Naive B cell (primary cell): Measurements from ENCODE around the gene LGI2. TPM values are rescaled to one million over a fixed set of nuclear protein-coding genes. Genes with fewer than 3 reads are reported as not detected.

ENCODE experiments used
- ATAC-seq, 2 donors: fragments of 150-1000 bp; cut with Tn5 transposase; 2 replicates each; pipeline ENCODE4 v1.10.0; 2021; ENCODE audit warnings: low read depth in 2 of 2, mild to moderate bottlenecking in 2 of 2, moderate library complexity in 2 of 2
- DNase-seq: peaks from one replicate; pipeline ENCODE4 v3.0.0; 2022
- H3K27ac Mint-ChIP-seq, 6 donors: one replicate each; pipeline ENCODE4 v1.8.0; 2020 to 2022; ENCODE audit warnings: mild to moderate bottlenecking in 6 of 6, mixed read lengths in 6 of 6, moderate library complexity in 5 of 6, inconsistent platforms in 2 of 6
- H3K27me3 Mint-ChIP-seq, 3 donors: one replicate each; pipeline ENCODE4 v1.8.0; 2021 to 2022; ENCODE audit warnings: mixed read lengths in 3 of 3, mild to moderate bottlenecking in 1 of 3
- H3K36me3 Mint-ChIP-seq, 2 donors: one replicate each; pipeline ENCODE4 v1.8.0; 2020 to 2022; ENCODE audit warnings: mixed read lengths in 2 of 2, inconsistent platforms in 1 of 2, mild to moderate bottlenecking in 1 of 2
- H3K4me1 Mint-ChIP-seq, 3 donors: one replicate each; pipeline ENCODE4 v1.8.0; 2020 to 2022; ENCODE audit warnings: mixed read lengths in 3 of 3, inconsistent platforms in 1 of 3, mild to moderate bottlenecking in 1 of 3, moderate library complexity in 1 of 3
- H3K4me3 Mint-ChIP-seq, 8 donors: one replicate each; pipeline ENCODE4 v1.8.0; 2020 to 2022; ENCODE audit warnings: mild to moderate bottlenecking in 8 of 8, mixed read lengths in 8 of 8, moderate library complexity in 8 of 8, inconsistent platforms in 2 of 8
- H3K9me3 Mint-ChIP-seq, 7 donors: one replicate each; pipeline ENCODE4 v1.8.0; 2020 to 2022; ENCODE audit warnings: mixed read lengths in 7 of 7, mild to moderate bottlenecking in 5 of 7, inconsistent platforms in 2 of 7, moderate library complexity in 1 of 7
- polyA plus RNA-seq, 6 donors: library from polyadenylated mRNA; unstranded; fragments of 300-500 nt; fragmentation: Illumina TruSeq; gene quantifications; one replicate each; pipeline ENCODE4 v1.2.3, GENCODE V29; 2021; ENCODE audit warnings: low read depth in 6 of 6

Gene LGI2
- polyA plus RNA-seq, 6 donors from 2014 or later = not detected

DNA sequence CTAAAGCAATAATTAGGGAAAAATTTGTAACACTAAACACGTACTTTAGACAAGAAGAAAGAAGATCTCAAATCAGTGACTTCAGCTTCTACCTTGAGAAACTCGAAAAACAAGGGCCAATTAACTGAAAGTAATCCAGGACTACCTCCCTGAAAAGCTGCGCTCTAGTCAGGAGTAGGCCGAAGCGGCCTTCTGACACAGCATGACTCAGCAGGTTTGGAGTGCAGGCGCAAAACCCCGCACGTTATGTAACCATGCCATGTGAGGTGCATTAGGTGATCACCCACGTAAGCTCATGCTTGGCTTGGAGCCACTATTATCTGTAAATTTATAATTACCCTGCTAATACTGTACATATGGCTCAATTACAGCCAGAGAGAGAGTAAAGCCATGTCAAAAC, 65.1 kb downstream of the LGI2 start:
- no peaks in the 10 kb centered on the region for H3K4me1 Mint-ChIP-seq
- DNase-seq = no peak

DNA sequence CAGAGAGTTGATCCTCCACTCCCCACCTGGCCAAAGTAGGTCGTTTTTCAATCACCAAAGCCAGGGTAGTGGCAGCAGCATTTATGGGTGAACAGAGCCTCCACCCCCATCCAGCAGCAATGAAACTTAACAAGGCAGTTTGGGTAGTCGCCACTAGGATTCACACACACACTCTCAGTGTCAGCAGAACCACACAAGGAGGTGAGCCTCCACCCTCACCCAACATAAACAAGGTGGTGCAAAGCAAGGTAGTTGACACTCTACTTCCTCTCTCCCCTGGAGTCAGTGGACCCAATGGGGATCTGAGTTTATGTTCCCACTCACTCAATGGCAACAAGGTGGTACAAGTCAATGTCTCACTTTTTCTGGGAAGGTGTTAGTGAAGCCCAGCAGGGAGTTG, 67.5 kb downstream of the LGI2 start:
- H3K4me1 Mint-ChIP-seq = no peaks in the 10 kb centered on the region
- H3K27me3 Mint-ChIP-seq = no peaks in the 10 kb centered on the region
- ATAC-seq (no peak), DNase-seq (no peak)
- no peak overlapping the region for H3K27ac Mint-ChIP-seq
- peaks cover 4 to 55% (median 37%) of the 10 kb centered on the region in 7 donors for H3K9me3 Mint-ChIP-seq
- H3K36me3 Mint-ChIP-seq = no peaks in the 10 kb centered on the region
- no peak overlapping the region for H3K4me3 Mint-ChIP-seq

More for the DNA sequence above, 65.1 kb downstream of the LGI2 start:
- peaks cover 0 to 46% (median 37%) of the 10 kb centered on the region in 7 donors for H3K9me3 Mint-ChIP-seq
- no peaks in the 10 kb centered on the region for H3K27me3 Mint-ChIP-seq
- H3K4me3 Mint-ChIP-seq = no peak overlapping the region
- H3K27ac Mint-ChIP-seq = peak overlapping the region in 2 of 6 donors; percentile 39 to 54
- no peak for ATAC-seq
- H3K36me3 Mint-ChIP-seq = no peaks in the 10 kb centered on the region

DNA sequence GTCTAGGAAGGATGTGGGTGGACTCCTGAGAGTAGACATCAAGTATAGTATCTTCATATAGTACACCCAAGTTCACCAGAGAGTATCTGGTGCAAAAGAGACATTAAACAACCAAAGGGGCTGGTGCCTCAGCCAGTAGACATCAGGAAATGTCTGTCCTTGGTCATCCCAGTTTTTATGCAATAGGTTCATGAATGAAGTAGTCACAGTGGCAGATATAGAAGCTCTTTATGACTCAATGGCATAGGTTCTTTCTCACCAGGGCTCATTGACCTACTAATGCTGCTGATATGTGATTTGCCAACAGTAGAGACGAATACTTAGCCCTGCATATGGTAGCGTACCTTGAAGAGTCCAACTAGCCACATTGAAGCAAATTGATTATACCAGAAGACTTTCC, 72.9 kb downstream of the LGI2 start:
- Mint-ChIP-seq H3K27me3 (no peaks in the 10 kb centered on the region), H3K4me3 (no peak overlapping the region), H3K36me3 (no peaks in the 10 kb centered on the region), H3K27ac (no peak overlapping the region), H3K4me1 (no peaks in the 10 kb centered on the region), H3K9me3 (peaks cover 7 to 28% (median 14%) of the 10 kb centered on the region in 7 donors)
- DNase-seq (no peak), ATAC-seq (no peak)

DNA sequence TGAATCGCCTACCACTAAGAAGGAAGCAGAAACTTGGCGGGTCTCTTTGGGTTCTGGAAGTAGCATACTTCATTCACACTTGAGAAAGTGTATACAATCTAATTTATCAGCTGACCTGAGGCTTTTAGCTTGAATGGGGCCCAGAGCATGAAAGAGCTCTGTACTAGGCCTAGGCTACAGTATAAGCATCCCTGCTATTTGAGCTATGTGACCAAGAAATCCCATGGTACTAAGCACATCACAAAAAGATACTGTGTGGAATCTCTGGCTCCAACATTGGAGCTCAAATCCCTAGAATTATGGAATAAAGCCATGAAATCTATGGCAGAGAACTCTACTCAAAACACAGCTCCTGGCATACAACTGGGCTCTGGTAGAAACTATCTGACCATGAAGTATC, 74.0 kb downstream of the LGI2 start:
- no peak overlapping the region for H3K4me3 Mint-ChIP-seq
- ATAC-seq = no peak
- H3K27ac Mint-ChIP-seq = no peak overlapping the region
- no peaks in the 10 kb centered on the region for H3K36me3 Mint-ChIP-seq
- DNase-seq = no peak
- peaks cover 0 to 4% (median 0%) of the 10 kb centered on the region in 3 donors for H3K27me3 Mint-ChIP-seq
- no peaks in the 10 kb centered on the region for H3K4me1 Mint-ChIP-seq
- H3K9me3 Mint-ChIP-seq = peaks cover 7 to 27% (median 13%) of the 10 kb centered on the region in 7 donors

DNA sequence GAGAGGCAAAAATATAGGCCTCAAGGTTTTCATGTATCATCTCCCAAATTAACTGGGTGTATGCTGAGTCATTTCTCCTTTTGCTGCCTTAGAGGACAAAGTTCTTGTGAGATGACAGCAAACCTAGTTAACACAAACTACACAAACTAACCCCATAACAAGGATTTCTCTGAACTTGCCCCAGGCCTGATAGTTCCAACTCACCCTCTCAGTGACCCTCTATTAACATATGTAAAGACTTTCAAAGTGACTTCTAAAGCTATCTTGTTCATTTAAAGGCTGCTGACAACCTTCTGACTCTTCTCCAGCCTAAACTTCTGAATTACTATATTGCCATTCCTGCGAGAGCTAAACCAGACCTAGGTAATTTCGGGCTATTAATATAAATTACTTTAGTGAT, 74.7 kb downstream of the LGI2 start:
- Mint-ChIP-seq H3K27ac (no peak overlapping the region), H3K36me3 (no peaks in the 10 kb centered on the region), H3K9me3 (peaks cover 7 to 27% (median 13%) of the 10 kb centered on the region in 7 donors), H3K27me3 (peaks cover 0 to 4% (median 0%) of the 10 kb centered on the region in 3 donors), H3K4me3 (no peak overlapping the region), H3K4me1 (no peaks in the 10 kb centered on the region)
- DNase-seq = no peak
- ATAC-seq = no peak

DNA sequence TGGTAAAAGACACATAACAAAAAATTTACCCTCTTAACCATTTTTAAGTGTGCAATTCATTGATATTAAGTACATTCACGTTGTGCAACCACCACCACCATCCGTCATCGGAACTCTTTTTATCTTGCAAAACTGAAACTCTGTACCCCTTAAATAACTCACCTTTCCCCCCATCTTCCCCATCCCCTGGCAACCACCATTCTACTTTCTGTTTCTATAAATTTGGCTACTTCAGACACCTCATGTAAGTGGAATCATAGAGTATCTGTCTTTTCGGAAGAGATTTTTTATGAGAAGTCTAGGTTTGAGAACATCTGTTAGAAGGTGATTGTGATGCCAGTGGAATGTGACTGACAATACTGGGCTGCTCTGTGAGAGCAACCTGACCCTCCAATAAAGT, 78.1 kb downstream of the LGI2 start:
- no peak for DNase-seq
- peaks cover 0 to 4% (median 0%) of the 10 kb centered on the region in 3 donors for H3K27me3 Mint-ChIP-seq
- no peak for ATAC-seq

DNA sequence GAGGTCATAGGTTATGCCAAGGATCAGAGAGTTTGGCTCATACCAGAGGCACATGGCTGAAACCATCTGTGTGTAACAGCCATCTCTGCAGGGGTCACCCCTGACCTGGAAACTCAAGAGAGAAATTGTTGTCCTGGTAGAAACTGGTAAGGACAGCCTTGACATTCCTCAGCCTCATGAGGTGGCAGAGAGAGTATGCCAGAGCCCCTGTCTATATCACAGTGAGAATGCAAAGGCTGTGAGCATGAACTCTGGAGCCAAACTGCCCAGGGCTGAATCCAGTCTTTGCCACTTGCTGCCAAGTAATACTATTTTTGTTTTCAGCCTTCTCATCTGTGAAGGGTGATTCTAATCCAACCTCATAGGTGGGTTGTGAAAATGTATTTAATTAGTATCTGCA, 80.8 kb downstream of the LGI2 start:
- Mint-ChIP-seq H3K27ac (no peak overlapping the region), H3K4me3 (no peak overlapping the region), H3K36me3 (no peaks in the 10 kb centered on the region), H3K27me3 (peaks cover 0 to 4% (median 0%) of the 10 kb centered on the region in 3 donors), H3K9me3 (peaks cover 4 to 28% (median 13%) of the 10 kb centered on the region in 7 donors), H3K4me1 (no peaks in the 10 kb centered on the region)
- ATAC-seq = no peak
- DNase-seq = no peak

More for the DNA sequence above, 78.1 kb downstream of the LGI2 start:
- Mint-ChIP-seq H3K27ac (no peak overlapping the region), H3K9me3 (peaks cover 7 to 24% (median 11%) of the 10 kb centered on the region in 7 donors), H3K36me3 (no peaks in the 10 kb centered on the region), H3K4me3 (no peak overlapping the region), H3K4me1 (no peaks in the 10 kb centered on the region)

Other genes starting within 250 kb of the LGI2 start
- not detected for gene SOD3, start 235.4 kb downstream of the LGI2 start, polyA plus RNA-seq
- not detected for gene CCDC149, start 117.9 kb downstream of the LGI2 start, polyA plus RNA-seq
- gene SEPSECS, start 129.5 kb upstream of the LGI2 start, polyA plus RNA-seq = 1 to 10 TPM; 2.4 to 5.9 (median 3.2) TPM
- 10 to 100 TPM in 2 of 6 donors, 1 to 10 TPM in 4; 8.0 to 10.8 (median 9.2) TPM for gene PI4K2B, start 203.1 kb upstream of the LGI2 start, polyA plus RNA-seq